Measurements from ENCODE around the gene FAM193A. TPM values are rescaled to one million over a fixed set of nuclear protein-coding genes. Genes with fewer than 3 reads are reported as not detected.
"Not testable (repeated sequence)": the region's sequence is repeated elsewhere in the genome, so short reads cannot be mapped to it uniquely, and the experiment has no call there.

FAM193A gene
- total RNA-seq, 1 experiment from 2014 or later = 13.3 TPM

- not testable (repeated sequence) for H3K4me3 ChIP-seq (ENCODE audit: insufficient read depth, low read depth, low read length); H3K36me3 ChIP-seq (replicated peaks; ENCODE audit: control insufficient read depth, insufficient read depth, low read length); DNase-seq; H3K27me3 ChIP-seq (ENCODE audit: control insufficient read depth, insufficient read depth, low read length)
These were observed 7.2 kb downstream of the FAM193A start for GRCh38 chr4:2543580-2544191.

GRCh38 chr4:2545321-2546013 is 9.0 kb downstream of the FAM193A start:
- no peak for DNase-seq
- Histone ChIP-seq H3K27me3 (ENCODE audit: control insufficient read depth, insufficient read depth, low read length) (no peaks in the 10 kb centered on the region), H3K36me3 (replicated peaks; ENCODE audit: control insufficient read depth, insufficient read depth, low read length) (0 out of 2 replicates have a peak, but pooled peaks cover 1% of the 10 kb centered on the region), H3K4me3 (ENCODE audit: insufficient read depth, low read depth, low read length) (no peak overlapping the region)

GRCh38 chr4:2546286-2546823 is 9.9 kb downstream of the FAM193A start:
- DNase-seq = no peak
- 0 out of 2 replicates have a peak, but pooled peaks cover 1% of the 10 kb centered on the region for H3K36me3 ChIP-seq (replicated peaks; ENCODE audit: control insufficient read depth, insufficient read depth, low read length)
- H3K4me3 ChIP-seq (ENCODE audit: insufficient read depth, low read depth, low read length) = no peak overlapping the region
- no peaks in the 10 kb centered on the region for H3K27me3 ChIP-seq (ENCODE audit: control insufficient read depth, insufficient read depth, low read length)

GRCh38 chr4:2546961-2547691 is 10.7 kb downstream of the FAM193A start:
- not testable (repeated sequence) for H3K4me3 ChIP-seq (ENCODE audit: insufficient read depth, low read depth, low read length); DNase-seq; H3K36me3 ChIP-seq (replicated peaks; ENCODE audit: control insufficient read depth, insufficient read depth, low read length); H3K27me3 ChIP-seq (ENCODE audit: control insufficient read depth, insufficient read depth, low read length)

DNA sequence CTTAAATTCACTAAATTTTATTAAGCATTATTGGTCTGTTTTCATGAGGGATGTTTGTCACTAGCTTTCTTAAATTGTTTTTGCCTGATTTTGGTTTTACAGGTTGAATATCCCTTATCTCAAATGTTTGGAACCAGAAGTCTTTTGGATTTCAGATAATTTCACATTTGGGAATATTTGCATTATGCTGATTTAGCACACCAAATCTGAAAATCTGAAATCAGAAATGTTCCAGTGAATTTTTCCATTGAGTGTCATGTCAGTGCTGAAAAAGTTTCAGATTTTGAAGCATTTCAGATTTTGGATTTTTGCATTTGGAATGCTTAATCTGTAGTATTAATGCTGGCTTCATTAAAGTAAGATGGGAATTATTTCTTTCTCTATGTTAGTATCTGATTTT is 14.7 kb downstream of the FAM193A start:
- Histone ChIP-seq H3K36me3 (replicated peaks; ENCODE audit: control insufficient read depth, insufficient read depth, low read length) (no peaks in the 10 kb centered on the region), H3K4me3 (ENCODE audit: insufficient read depth, low read depth, low read length) (no peak overlapping the region), H3K27me3 (ENCODE audit: control insufficient read depth, insufficient read depth, low read length) (no peaks in the 10 kb centered on the region)
- no peak for DNase-seq

- H3K36me3 ChIP-seq (replicated peaks; ENCODE audit: control insufficient read depth, insufficient read depth, low read length) = no peaks in the 10 kb centered on the region
- H3K27me3 ChIP-seq (ENCODE audit: control insufficient read depth, insufficient read depth, low read length) = no peaks in the 10 kb centered on the region
- no peak for DNase-seq
- no peak overlapping the region for H3K4me3 ChIP-seq (ENCODE audit: insufficient read depth, low read depth, low read length)
These were observed 16.4 kb downstream of the FAM193A start for GRCh38 chr4:2552806-2553205.

GRCh38 chr4:2558301-2558700 is 21.9 kb downstream of the FAM193A start:
- Histone ChIP-seq H3K4me3 (ENCODE audit: insufficient read depth, low read depth, low read length) (no peak overlapping the region), H3K27me3 (ENCODE audit: control insufficient read depth, insufficient read depth, low read length) (no peaks in the 10 kb centered on the region), H3K36me3 (replicated peaks; ENCODE audit: control insufficient read depth, insufficient read depth, low read length) (no peaks in the 10 kb centered on the region; the same call in 1 of the 2 replicates)
- DNase-seq = no peak

DNA sequence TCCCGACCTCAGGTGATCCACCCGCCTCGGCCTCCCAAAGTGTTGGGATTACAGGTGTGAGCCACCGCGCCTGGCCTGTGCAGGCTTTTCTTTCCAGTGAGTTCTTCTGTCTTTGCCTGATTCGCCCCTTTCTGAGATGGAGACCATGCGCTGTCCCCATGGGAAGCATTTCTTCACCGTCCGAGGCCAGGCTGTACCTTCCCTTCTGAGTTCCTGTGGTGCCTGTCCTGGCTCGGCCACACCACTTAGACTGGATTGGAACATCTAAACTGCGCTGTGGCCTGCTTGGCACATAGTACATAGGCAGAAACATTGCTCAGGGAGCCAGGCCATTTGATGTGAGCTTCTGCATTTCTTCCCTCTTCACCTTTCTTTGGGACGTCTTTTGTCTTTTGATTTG is 23.7 kb downstream of the FAM193A start:
- DNase-seq = no peak
- Histone ChIP-seq H3K36me3 (replicated peaks; ENCODE audit: control insufficient read depth, insufficient read depth, low read length) (no peaks in the 10 kb centered on the region; the same call in 1 of the 2 replicates), H3K27me3 (ENCODE audit: control insufficient read depth, insufficient read depth, low read length) (no peaks in the 10 kb centered on the region), H3K4me3 (ENCODE audit: insufficient read depth, low read depth, low read length) (no peak overlapping the region)

DNA sequence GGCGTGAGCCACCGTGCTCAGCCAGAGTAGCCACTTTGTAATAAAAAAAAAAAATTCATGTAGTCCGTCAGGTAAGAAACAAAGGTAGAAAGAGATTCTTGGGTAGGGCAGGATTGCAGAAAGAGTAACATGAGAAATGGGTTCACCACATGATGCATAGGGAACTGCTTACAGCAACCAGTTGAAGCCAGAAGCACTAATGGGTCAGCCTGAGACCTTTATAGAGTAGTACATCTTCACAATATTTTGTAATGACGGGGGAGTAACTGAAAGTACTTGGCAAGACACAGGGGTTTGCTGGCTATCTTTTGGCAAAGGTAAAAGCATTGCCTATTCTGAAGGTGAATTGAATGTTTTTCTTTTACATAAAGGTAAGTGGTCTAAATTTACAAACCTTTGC is 29.1 kb downstream of the FAM193A start:
- DNase-seq = no peak
- no peaks in the 10 kb centered on the region for H3K36me3 ChIP-seq (replicated peaks; ENCODE audit: control insufficient read depth, insufficient read depth, low read length)
- H3K27me3 ChIP-seq (ENCODE audit: control insufficient read depth, insufficient read depth, low read length) = no peaks in the 10 kb centered on the region
- no peak overlapping the region for H3K4me3 ChIP-seq (ENCODE audit: insufficient read depth, low read depth, low read length)

DNA sequence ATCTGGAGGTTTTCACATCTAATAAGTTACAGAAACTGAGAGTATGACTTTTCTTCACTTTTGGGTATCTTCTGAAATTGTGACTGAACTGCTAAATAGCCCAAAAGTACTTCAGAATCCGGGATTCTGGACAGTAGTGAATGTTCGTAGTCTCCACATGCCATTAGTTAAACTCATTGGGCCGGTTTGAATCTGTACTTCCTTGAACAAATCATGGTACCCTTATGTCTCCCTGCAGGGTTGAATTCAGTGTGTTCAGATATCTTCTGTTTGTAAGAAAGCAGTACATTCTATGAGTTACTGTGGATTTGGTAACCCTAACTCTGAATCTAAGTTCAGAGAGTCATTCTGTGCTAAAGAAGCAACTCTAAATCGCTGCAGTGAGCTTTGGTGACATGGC is 33.6 kb downstream of the FAM193A start:
- no peaks in the 10 kb centered on the region for H3K36me3 ChIP-seq (replicated peaks; ENCODE audit: control insufficient read depth, insufficient read depth, low read length)

GRCh38 chr4:2570551-2571222 is 34.2 kb downstream of the FAM193A start:
- peak; percentile 41 for DNase-seq
- H3K27me3 ChIP-seq (ENCODE audit: control insufficient read depth, insufficient read depth, low read length) = no peaks in the 10 kb centered on the region
- no peaks in the 10 kb centered on the region for H3K36me3 ChIP-seq (replicated peaks; ENCODE audit: control insufficient read depth, insufficient read depth, low read length)
- no peak overlapping the region for H3K4me3 ChIP-seq (ENCODE audit: insufficient read depth, low read depth, low read length)

More for the DNA sequence above, 33.6 kb downstream of the FAM193A start:
- H3K4me3 ChIP-seq (ENCODE audit: insufficient read depth, low read depth, low read length) = no peak overlapping the region
- H3K27me3 ChIP-seq (ENCODE audit: control insufficient read depth, insufficient read depth, low read length) = no peaks in the 10 kb centered on the region
- no peak for DNase-seq

DNA sequence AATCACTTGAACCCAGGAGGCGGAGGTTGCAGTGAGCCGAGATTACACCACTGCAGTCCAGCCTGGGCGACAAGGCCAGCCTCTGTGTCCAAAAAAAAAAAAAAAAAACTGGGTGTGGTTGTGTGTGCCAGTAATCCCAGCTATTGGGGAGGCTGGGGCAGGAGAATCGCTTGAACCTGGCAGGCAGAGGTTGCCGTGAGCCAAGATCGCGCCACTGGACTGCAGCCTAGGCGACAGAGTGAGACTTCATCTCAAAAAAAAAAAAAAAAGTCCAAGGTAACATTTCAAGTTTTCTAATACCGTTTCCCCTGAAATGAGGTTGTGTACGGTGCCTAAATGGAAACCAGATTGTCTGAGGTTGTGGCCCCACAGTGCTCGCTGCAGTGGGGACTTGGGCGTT is 35.6 kb downstream of the FAM193A start:
- Histone ChIP-seq H3K27me3 (ENCODE audit: control insufficient read depth, insufficient read depth, low read length) (no peaks in the 10 kb centered on the region), H3K36me3 (replicated peaks; ENCODE audit: control insufficient read depth, insufficient read depth, low read length) (no peaks in the 10 kb centered on the region), H3K4me3 (ENCODE audit: insufficient read depth, low read depth, low read length) (no peak overlapping the region)
- no peak for DNase-seq

GRCh38 chr4:2572866-2573265 is 36.4 kb downstream of the FAM193A start:
- Histone ChIP-seq H3K4me3 (ENCODE audit: insufficient read depth, low read depth, low read length) (no peak overlapping the region), H3K36me3 (replicated peaks; ENCODE audit: control insufficient read depth, insufficient read depth, low read length) (no peaks in the 10 kb centered on the region), H3K27me3 (ENCODE audit: control insufficient read depth, insufficient read depth, low read length) (no peaks in the 10 kb centered on the region)
- no peak for DNase-seq

DNA sequence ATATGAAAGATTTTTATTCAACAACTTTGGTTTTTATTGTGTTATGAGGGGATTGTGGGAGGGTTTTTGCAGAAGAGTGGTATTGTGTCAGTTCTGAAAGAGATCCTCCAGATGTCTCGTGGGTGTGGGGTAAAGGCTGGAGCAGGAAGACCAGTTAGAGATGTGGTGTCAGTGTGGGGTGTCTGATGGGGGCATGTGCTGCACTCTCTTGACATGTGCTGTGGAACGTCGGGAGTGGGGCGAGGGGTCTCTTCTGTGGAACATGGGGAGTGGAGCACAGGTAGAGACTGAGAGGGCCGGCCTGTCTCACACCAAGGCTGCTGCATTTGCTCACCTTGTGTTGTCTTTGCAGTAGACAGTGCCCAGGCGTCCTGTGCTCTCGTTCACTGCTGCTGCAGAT is 37.6 kb downstream of the FAM193A start:
- Histone ChIP-seq H3K36me3 (replicated peaks; ENCODE audit: control insufficient read depth, insufficient read depth, low read length) (no peaks in the 10 kb centered on the region), H3K4me3 (ENCODE audit: insufficient read depth, low read depth, low read length) (no peak overlapping the region)
- no peak for DNase-seq

More for the DNA sequence above, 37.6 kb downstream of the FAM193A start:
- H3K27me3 ChIP-seq (ENCODE audit: control insufficient read depth, insufficient read depth, low read length) = no peaks in the 10 kb centered on the region
